ENCODE measurements around the gene CLCN5.

DNA sequence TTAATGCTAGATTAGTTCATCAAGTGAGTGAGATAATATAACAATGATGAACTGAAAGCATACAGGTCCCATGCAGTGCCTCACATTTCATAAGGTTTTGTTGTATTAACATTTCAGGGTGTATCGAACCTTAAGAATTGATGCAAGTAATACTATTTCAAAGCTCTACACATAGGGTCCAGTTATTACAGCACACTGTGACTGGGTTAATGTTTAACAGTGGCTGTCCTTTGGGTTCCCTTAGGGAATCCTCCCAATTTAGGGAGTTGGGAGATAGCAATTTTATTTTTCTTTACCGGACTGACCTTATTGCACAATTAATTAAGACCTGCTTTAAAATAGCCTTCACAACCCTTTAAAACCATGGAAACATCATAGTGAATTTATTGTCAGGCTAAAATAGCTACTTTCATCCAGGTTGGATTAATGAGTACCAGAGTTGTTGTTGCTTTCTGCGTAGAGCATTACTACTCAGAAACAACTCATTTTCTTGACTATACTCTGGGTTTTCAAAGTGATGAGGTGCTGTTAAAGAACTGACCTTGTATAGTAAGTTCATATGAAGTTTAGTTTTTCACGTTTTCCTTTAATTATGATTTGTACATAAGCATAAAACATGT lies 144.0 kb downstream of the CLCN5 start:
- TF ChIP-seq, protein P1, sequence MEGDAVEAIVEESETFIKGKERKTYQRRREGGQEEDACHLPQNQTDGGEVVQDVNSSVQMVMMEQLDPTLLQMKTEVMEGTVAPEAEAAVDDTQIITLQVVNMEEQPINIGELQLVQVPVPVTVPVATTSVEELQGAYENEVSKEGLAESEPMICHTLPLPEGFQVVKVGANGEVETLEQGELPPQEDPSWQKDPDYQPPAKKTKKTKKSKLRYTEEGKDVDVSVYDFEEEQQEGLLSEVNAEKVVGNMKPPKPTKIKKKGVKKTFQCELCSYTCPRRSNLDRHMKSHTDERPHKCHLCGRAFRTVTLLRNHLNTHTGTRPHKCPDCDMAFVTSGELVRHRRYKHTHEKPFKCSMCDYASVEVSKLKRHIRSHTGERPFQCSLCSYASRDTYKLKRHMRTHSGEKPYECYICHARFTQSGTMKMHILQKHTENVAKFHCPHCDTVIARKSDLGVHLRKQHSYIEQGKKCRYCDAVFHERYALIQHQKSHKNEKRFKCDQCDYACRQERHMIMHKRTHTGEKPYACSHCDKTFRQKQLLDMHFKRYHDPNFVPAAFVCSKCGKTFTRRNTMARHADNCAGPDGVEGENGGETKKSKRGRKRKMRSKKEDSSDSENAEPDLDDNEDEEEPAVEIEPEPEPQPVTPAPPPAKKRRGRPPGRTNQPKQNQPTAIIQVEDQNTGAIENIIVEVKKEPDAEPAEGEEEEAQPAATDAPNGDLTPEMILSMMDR (IDR thresholded peaks at IDR 0.05), result no peak
- TF ChIP-seq ZFX (IDR thresholded peaks at IDR 0.05; ENCODE audit: borderline replicate concordance), result no peak

All from 22Rv1 (cell line).